Kidney tubule cell (primary cell): Measurements from ENCODE around the gene CRACR2B.

Source experiments
- DNase-seq: peaks from one replicate; pipeline ENCODE4 v3.0.0-alpha.2; 2018; ENCODE audit warnings: low spot score

The CRACR2B gene

DNA sequence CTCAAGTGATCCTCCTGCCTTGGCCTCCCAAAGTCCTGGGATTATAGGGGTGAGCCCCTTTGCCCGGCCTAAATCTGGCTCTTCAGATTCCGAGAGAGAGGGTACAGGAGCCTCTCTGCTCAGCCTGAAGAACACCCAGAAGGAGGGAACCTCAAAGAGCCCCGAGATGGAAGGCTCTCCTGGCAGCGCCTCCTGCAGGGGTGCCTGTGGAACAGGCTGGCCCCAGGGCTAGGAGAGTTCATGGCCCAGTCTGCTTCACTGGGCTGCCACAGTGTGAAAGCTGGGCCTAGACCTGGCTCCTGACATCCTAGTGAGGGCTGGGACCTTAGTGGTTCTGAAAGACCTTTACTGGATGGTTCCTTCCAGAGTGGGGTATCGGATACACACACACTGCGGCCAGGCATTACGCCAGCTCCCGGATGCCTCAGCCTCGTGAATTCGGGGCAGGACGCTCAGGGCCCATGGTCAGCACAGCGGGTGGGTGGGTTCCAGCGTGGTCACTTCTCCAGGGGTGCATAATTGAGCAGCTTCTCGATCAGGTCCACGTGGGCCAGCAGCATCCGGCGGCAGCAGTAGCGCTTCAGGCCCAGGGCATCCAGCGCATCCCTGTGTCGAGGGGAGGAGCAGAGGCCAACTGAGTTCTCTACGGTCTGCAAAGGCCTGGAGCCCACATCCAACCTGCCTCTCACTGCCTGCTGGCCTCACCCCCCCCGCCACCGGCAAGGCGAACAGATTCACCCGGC is 12.3 kb downstream of the CRACR2B start:
- peak; percentile 42 for DNase-seq

GRCh38 chr11:841981-842369 is 14.3 kb downstream of the CRACR2B start:
- no peak for DNase-seq

DNA sequence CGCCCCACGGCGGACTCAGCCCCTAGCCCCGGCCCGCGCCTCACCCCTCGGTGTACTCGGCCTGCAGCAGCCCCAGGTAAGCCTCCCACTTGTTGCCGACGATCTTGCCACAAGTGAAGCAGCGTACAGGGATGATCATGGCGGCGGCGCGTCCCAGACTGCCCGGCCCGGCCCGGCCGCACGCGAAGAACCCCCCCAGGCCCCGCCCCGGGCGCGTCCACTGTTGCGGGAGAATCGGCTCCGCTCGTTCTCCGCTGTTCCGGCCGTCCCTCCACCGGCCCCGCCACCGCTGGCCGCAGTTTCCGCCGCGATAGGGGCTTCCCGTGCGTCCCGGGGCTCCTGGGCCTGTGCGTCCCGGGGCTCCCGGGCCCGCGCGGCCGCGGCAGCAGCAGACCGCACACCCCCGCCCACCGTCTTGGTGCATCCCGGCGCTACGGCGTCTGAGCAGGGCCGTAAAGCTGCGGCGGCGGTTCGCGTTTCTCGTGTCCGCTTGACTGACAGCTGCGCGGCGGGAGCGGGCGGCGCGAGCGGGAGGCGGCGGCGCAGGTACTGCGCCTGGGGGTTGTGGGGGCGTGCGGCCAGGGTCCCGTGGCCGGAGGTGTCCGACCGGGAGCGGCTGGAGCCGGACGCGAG is 14.8 kb downstream of the CRACR2B start, which contains the start of the genes POLR2L and TSPAN4:
Gene POLR2L (minus strand): TSS at position 160 of the 633 bp plus-strand sequence. CDS start 21 bp downstream, at position 139.
Gene TSPAN4 (plus strand): TSS at position 483 of the 633 bp plus-strand sequence. CDS start 7,453 bp downstream, outside the sequence.
- DNase-seq = peak; percentile 92

DNA sequence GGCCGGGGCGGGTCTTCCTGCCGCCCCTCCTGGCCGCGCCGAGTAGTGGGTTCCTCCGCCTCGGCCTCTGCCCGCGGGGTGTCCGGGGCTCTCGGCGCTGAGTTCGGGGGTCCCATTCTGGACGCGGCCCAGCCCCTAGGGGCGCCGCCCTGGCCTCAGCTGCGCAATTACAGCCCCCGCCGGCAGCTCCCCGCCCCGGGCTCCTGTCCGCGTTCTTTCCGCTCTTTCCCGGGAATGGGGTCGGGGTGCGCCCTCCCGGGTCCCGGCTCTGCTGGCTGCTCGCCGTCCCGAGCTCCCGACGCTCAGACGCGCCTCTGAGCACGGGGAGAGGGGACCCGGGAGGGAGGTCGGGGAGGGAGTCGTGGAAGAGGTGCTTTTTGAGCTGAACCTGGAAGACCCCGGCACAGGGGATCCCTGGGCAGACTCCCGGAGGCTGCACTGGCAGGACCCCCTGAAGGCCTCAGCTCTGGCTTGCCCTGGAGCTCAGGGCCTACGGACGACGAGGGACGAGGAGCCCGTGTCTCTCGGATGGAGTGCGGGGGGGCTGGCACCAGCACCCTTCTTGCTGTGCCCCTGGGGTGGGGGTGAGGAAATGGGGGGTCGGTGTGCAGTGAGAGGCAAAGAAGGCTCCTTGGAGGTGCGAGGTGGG is 15.5 kb downstream of the CRACR2B start:
- peak; percentile 36 for DNase-seq

- peak; percentile 93 for DNase-seq
These were observed 16.3 kb downstream of the CRACR2B start for GRCh38 chr11:843818-844692.

DNA sequence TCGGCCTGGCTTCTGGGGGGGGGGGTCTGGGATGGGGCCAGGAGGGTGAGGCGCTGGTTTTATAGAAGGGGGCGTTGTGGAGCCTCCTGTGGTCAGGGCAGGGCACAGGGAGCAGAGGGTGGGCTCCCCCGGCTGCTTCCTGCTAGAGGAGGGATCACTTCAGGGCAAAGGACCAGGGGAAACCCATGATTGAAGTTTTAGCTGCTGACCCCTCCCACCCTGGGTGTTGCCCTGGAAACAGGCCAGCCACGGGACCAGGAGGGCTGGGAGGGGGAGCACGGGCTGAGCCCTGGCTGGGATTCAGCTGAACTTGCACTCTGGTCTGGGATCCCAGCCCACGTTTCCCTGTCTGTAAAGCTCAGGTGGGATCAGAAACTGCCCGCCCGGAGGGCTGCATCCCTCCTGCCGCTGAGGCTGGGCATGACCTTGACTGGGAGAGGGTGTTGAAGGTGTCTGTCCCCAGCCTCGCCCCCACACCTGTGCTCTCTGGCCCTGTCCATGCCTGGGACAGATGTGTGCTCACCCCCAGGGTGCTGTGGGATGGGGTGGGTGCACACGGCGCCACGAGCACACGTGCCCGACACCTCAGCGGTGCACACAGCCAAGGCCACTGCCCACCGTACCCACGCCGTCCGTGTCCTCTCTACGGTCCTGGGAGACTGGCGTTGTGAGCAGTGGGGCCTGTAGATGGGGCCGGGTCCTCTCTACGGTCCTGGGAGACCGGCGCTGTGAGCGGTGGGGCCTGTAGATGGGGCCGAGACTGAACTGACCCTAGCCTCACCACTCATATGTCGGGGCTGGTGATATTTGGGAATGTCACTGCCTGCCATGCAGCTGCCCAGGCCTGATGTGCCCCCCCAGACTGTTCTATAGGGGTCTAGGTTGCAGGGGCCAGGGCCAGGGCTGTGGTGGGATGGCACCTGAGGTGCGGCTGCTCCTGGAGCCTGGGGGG is 17.2 kb downstream of the CRACR2B start:
- peak; percentile 84 for DNase-seq

GRCh38 chr11:845872-846495 is 18.3 kb downstream of the CRACR2B start:
- DNase-seq = no peak

- DNase-seq = peak; percentile 38
These were observed 18.9 kb downstream of the CRACR2B start for GRCh38 chr11:846496-847098.

GRCh38 chr11:847876-848275 is 20.2 kb downstream of the CRACR2B start:
- no peak for DNase-seq

GRCh38 chr11:848380-848931 is 20.7 kb downstream of the CRACR2B start:
- peak; percentile 54 for DNase-seq

DNA sequence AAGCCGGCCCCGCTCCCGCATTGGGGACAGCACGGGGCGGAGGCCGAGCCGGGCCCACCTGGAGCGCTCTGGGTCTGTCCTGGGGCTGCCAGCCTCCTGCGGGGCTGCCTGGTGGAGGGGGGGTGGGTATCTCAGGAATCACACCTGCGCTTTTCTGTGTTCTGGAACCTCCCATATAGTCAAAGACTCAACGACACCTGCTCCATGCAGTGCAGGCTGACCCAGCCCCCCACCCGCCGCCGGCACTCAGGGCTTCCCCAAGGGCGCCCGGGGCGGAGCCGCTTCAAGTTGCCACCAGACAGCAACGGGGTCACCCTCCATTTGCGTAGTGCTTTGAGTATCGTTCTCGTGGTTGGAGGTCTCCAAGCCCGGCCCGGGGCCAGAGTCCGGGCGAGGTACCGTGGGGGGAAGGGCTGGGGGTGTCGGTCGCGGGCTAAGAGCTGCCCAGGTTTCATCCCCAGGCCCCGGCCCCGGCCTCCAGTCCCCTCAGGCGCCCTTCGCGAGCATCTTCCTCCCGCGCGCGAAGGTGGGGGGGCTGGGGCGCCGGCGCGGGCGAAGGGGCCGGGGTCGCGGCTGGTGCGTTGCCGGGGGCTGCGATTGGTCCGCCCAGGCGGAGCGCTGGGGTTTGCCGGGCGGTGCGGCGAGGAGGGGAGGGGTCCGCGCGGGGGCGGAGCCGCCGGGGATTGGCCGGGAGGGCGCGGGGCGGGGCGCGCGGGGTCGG is 21.5 kb downstream of the CRACR2B start:
- DNase-seq = no peak

- no peak for DNase-seq
These were observed 22.4 kb downstream of the CRACR2B start for GRCh38 chr11:849951-850774.

DNA sequence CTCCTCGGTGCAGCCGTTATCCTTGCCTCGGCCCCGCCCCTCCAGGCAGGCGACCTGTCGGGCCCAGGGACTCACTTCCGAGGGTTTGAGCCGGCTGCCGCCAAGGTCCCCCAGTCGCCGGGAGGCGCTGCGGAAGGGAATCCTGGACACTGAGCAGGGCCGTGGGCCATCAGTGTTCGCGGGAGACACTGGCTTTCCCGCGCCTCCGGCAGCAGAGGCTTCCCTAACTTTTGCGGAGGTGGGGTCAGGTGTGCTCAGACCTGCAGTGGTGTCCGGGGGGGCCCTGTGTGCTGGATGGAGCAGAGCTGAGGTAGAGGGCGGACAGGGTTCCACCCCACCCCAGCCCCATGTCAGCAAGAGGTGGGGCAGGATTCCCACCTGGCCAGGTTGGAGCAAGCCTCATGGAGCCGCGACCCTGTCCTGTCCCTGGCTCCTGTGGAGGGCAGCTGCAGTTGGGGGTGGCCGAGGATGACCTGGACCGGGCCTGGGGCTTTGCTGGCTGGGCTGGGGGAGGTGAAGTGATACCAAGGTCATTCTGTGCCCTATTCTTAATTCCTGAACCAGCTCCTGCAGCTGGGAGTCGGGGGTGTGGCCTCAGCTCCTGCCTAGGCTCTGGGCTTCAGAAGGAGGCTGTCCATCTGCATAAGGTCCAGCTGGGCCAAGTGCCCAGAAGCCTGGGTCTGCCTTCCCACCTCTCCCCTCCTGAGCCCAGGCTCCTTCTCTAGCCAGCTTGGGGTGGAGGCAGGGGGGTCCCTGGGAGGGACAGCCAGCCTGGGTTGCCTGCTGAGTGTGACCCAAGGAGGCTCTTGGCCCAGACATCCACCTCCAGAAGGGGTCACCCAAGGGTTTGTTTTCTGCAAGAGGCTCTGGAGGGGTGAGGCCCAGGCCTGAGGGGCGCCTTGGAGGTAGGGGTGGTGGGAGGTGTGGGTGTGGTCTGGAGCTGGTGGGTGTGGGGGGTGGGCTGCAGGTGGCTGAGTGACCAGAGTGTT is 23.4 kb downstream of the CRACR2B start:
- DNase-seq = no peak

DNA sequence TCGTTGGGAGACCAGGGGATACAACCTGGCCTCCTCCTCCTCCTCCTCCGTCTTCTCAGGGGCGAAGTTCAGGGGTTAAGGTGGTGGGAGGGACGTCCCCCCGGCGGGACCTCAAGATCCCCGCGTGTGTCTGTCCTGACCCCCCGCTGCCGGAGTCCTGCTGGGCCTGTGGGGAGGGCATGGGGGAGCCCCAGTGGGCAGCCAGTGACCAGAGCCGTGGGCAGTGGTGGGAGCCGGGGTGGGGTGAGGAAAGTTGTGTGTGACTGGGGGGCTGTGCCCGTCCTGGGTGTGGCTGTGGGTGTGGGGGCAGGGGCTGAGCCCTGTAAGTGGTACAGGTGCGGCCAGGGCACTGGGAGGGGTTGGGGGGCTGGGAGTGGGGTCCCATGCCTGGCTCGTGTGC is 25.0 kb downstream of the CRACR2B start:
- DNase-seq = no peak

GRCh38 chr11:853682-854448 is 26.1 kb downstream of the CRACR2B start:
- DNase-seq = no peak
